Spleen (tissue), 11 donors: Measurements from ENCODE around the gene SDCBP2. TPM values are rescaled to one million over a fixed set of nuclear protein-coding genes. Genes with fewer than 3 reads are reported as not detected.

Experiments
- DNase-seq: peaks from one replicate; pipeline ENCODE4 v3.0.0-alpha.2; 2020
- H3K27ac ChIP-seq, 8 donors: fragments of 200-600 bp; sonication (generic) in 7 of 8; 1 replicate in 4 of 8; 2 replicates in 4 of 8; pipeline versions ENCODE4 v1.5.0 to v1.8.0; 2016 to 2021; ENCODE audit warnings: inconsistent platforms in 4 of 8, mild to moderate bottlenecking in 4 of 8, moderate library complexity in 1 of 8
- H3K27me3 ChIP-seq, 7 donors: fragments of 200-600 bp; sonication (generic) in 6 of 7; replicated peaks in 1 of 7; 1 replicate in 4 of 7; 2 replicates in 3 of 7; pipeline versions ENCODE4 v1.5.0 to v1.8.0; 2016 to 2021; ENCODE audit warnings: inconsistent platforms in 3 of 7, mild to moderate bottlenecking in 1 of 7
- H3K36me3 ChIP-seq, 6 donors: fragments of 200-600 bp; sonication (generic) in 5 of 6; 1 replicate in 4 of 6; 2 replicates in 2 of 6; pipeline versions ENCODE4 v1.5.0 to v1.8.0; 2016 to 2021; ENCODE audit warnings: inconsistent platforms in 2 of 6
- H3K4me1 ChIP-seq, 6 donors: fragments of 200-600 bp; sonication (generic) in 5 of 6; 1 replicate in 3 of 6; 2 replicates in 3 of 6; pipeline versions ENCODE4 v1.5.0 to v1.8.0; 2016 to 2021; ENCODE audit warnings: inconsistent platforms in 3 of 6
- H3K4me3 ChIP-seq, 8 donors: fragments of 200-600 bp; sonication (generic) in 7 of 8; 1 replicate in 4 of 8; 2 replicates in 4 of 8; pipeline versions ENCODE4 v1.5.0 to v1.8.0; 2016 to 2021; ENCODE audit warnings: inconsistent platforms in 4 of 8, mild to moderate bottlenecking in 4 of 8, moderate library complexity in 2 of 8
- H3K9me3 ChIP-seq, 8 donors: fragments of 200-600 bp; sonication (generic) in 7 of 8; 1 replicate in 4 of 8; 2 replicates in 4 of 8; pipeline versions ENCODE4 v1.5.0 to v1.8.0; 2016 to 2021; ENCODE audit warnings: inconsistent platforms in 4 of 8
- CTCF ChIP-seq, 11 experiments: fragments of 200-600 bp in 7 of 11; fragments of 450-650 bp in 4 of 11; sonication (generic) in 4 of 11; IDR thresholded peaks in 8 of 11; conservative IDR thresholded peaks in 3 of 11; 1 replicate in 7 of 11; 2 replicates in 4 of 11; pipeline versions ENCODE4 v1.4.0 to v1.8.0; 2016 to 2021; ENCODE audit warnings: antibody characterized with exemption in 11 of 11, inconsistent platforms in 4 of 11, mild to moderate bottlenecking in 1 of 11
- POLR2A ChIP-seq, 3 donors: fragments of 450-650 bp; IDR thresholded peaks; one replicate each; pipeline ENCODE4 v1.5.1; 2017; ENCODE audit warnings: antibody characterized with exemption in 3 of 3, mild to moderate bottlenecking in 1 of 3
- POLR2AphosphoS5 ChIP-seq, 3 donors: sonication (generic); formaldehyde crosslinking; IDR thresholded peaks; one replicate each; pipeline ENCODE4 v1.5.1; 2017; ENCODE audit warnings: antibody characterized with exemption in 3 of 3
- WGBS, 5 donors: extraction: QIAGEN DNeasy Blood & Tissue Kit in 3 of 5; methylation state at CpG; one replicate each; pipeline versions ENCODE4 v1.1.5 to v1.1.7; 2013 to 2018; 5-methylcytosine and 5-hydroxymethylcytosine counted together
- intact Hi-C: fragments of 100-400 bp; cut with DNase I; formaldehyde crosslinking; loops from one replicate; pipeline ENCODE4 v1.15.0; 2023; ENCODE audit warnings: low total_unique reads
- polyA plus RNA-seq, 3 donors: library from polyadenylated mRNA; stranded (reverse); fragments of 200-250 nt; gene quantifications; one replicate each; pipeline ENCODE4 v1.2.1, GENCODE V29; 2013
- total RNA-seq, 7 donors: library from RNA; depleted of rRNA in 3 of 7; stranded (reverse); fragments of >200 nt in 3 of 7; fragmentation: NEBNext Ultra II Directional in 4 of 7; extraction: Animal tissue kit (Norgen Biotek cat#: 25700) in 4 of 7; gene quantifications; one replicate each; pipeline versions ENCODE4 v1.1.0 to v1.2.1, GENCODE V29; 2016 to 2021
- donor health status: healthy with polysubstance abuse.
- donor health status: DM: no; HTN: no; CAD: no; lungs with moderate emphysema.
- donor health status: DM: no; HTN: no; CAD: no.
- donor health status: Bipolar disorder and iron deficiency.
- donor health status: healthy.
- donor health status: DM: no; HTN: no; CAD: no.
- donor health status: DM: yes; HTN: yes; CAD: no.

Gene SDCBP2
- total and polyA plus RNA-seq, 10 donors: 2.0 to 7.1 (median 3.3) TPM

DNA sequence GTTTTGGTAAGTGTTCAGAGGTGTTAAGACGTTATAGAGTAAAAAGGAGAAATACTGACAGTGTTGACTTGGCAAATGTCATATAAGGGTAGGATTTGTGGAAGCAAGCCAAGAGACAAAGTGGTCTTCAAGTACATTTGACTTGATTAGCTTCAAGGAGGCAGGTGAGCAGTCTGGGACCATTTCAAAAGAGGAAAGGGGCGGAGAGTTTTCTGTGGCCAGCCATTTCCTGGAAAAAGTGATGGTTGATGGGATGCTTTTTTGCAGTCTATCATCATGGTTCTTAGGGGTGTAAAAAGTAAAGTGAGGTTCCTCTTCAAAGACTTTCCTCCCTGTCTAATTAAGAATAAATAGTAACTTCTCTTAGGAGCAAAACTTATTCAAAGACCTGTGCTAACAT is 35.2 kb upstream of the SDCBP2 start:
- Histone ChIP-seq H3K4me1 (peaks cover 3 to 55% (median 26%) of the 10 kb centered on the region in 6 donors), H3K36me3 (peaks cover 0 to 81% (median 29%) of the 10 kb centered on the region in 6 donors), H3K9me3 (no peaks in the 10 kb centered on the region), H3K4me3 (peak overlapping the region in 1 of 8 donors; percentile 14), H3K27ac (peak overlapping the region in 5 of 8 donors; percentile 13 to 71 (median 56)), H3K27me3 (no peaks in the 10 kb centered on the region)
- TF ChIP-seq POLR2A (IDR thresholded peaks at IDR 0.05): no peak
- no peak for TF ChIP-seq CTCF (IDR thresholded peaks at IDR 0.05 in 8 of 11, conservative IDR thresholded peaks at IDR 0.05 in 3 of 11)
- TF ChIP-seq POLR2AphosphoS5 (IDR thresholded peaks at IDR 0.05): no peak
- intact Hi-C loops: no loop called here
- no peak for DNase-seq
- 36 to 60% (median 49%) methylated on average over 2 of the region's 2 CpGs for WGBS, 5 donors

- TF ChIP-seq CTCF (IDR thresholded peaks at IDR 0.05 in 8 of 11, conservative IDR thresholded peaks at IDR 0.05 in 3 of 11) (no peak), POLR2AphosphoS5 (IDR thresholded peaks at IDR 0.05) (no peak), POLR2A (IDR thresholded peaks at IDR 0.05) (no peak)
- peaks cover 0 to 81% (median 27%) of the 10 kb centered on the region in 6 donors for H3K36me3 ChIP-seq
- WGBS, 5 donors: 75 to 88% (median 82%) methylated on average over 5 of the region's 5 CpGs
- intact Hi-C loops: no loop called here
- no peaks in the 10 kb centered on the region for H3K27me3 ChIP-seq
- no peaks in the 10 kb centered on the region for H3K9me3 ChIP-seq
- peak overlapping the region in 1 of 8 donors; percentile 14 for H3K4me3 ChIP-seq
- H3K4me1 ChIP-seq: peaks cover 3 to 49% (median 25%) of the 10 kb centered on the region in 6 donors
- DNase-seq: no peak
- H3K27ac ChIP-seq: peak overlapping the region in 5 of 8 donors; percentile 8 to 71 (median 56)
Measured at GRCh38 chr20:1363522-1363921, 34.6 kb upstream of the SDCBP2 start.

DNA sequence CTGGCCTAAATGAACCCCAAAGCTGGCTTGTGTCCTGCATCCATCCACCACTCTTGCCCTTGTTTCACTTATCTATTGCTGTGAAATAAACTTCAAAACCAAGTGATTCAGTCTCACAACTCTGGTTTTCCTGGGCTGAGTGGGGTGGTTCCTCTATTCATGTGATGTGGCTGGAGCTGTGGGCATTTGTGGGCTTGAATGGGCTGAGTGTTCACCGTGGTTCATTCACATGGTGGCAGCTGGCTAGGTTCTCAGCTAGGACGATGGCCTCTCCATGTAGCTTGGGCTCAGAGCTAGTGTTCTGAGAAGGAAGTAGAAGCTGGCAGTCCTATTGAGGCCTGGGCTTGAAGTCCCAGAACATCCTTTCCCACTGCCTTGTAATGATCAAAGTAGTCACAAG is 33.5 kb upstream of the SDCBP2 start:
- H3K4me1 ChIP-seq: peaks cover 3 to 45% (median 25%) of the 10 kb centered on the region in 6 donors
- 42 to 55% (median 43%) methylated on average over 2 of the region's 2 CpGs; no CpG with 5 or more reads in 1 of the 5 donors for WGBS, 5 donors
- H3K36me3 ChIP-seq: peaks cover 0 to 81% (median 20%) of the 10 kb centered on the region in 6 donors
- H3K9me3 ChIP-seq: no peaks in the 10 kb centered on the region
- H3K27ac ChIP-seq: no peak overlapping the region
- H3K4me3 ChIP-seq: no peak overlapping the region
- intact Hi-C loops: no loop called here
- TF ChIP-seq POLR2A (IDR thresholded peaks at IDR 0.05): no peak
- no peak for TF ChIP-seq POLR2AphosphoS5 (IDR thresholded peaks at IDR 0.05)
- no peak for TF ChIP-seq CTCF (IDR thresholded peaks at IDR 0.05 in 8 of 11, conservative IDR thresholded peaks at IDR 0.05 in 3 of 11)
- DNase-seq: no peak
- no peaks in the 10 kb centered on the region for H3K27me3 ChIP-seq

- Histone ChIP-seq H3K27ac (peak overlapping the region in 1 of 8 donors; percentile 26), H3K4me1 (peaks cover 3 to 44% (median 24%) of the 10 kb centered on the region in 6 donors), H3K9me3 (no peaks in the 10 kb centered on the region), H3K36me3 (peaks cover 0 to 89% (median 18%) of the 10 kb centered on the region in 6 donors), H3K4me3 (no peak overlapping the region), H3K27me3 (no peaks in the 10 kb centered on the region)
- intact Hi-C loops: no loop called here
- no peak for DNase-seq
- TF ChIP-seq POLR2A (IDR thresholded peaks at IDR 0.05) (no peak), POLR2AphosphoS5 (IDR thresholded peaks at IDR 0.05) (no peak), CTCF (IDR thresholded peaks at IDR 0.05 in 8 of 11, conservative IDR thresholded peaks at IDR 0.05 in 3 of 11) (no peak)
- WGBS, 5 donors: 75 to 93% (median 84%) methylated on average over 6 to 7 of the region's 7 CpGs
Measured at GRCh38 chr20:1360094-1360846, 31.3 kb upstream of the SDCBP2 start.
